Right lobe of liver (tissue), 6 donors: ENCODE measurements around the gene TMEM125. TPM values are rescaled to one million over a fixed set of nuclear protein-coding genes. Genes with fewer than 3 reads are reported as not detected.

ENCODE experiments used
- ATAC-seq, 4 donors: fragments of 200-7000 bp; cut with Tn5 transposase; one replicate each; pipeline ENCODE4 v1.9.1; 2020; ENCODE audit warnings: mild to moderate bottlenecking in 4 of 4, moderate library complexity in 4 of 4
- DNase-seq, 3 donors: peaks; one replicate each; pipeline ENCODE4 v3.0.0-alpha.2; 2020
- H3K27ac ChIP-seq, 3 donors: fragments of 200-600 bp; one replicate each; pipeline ENCODE4 v1.8.0; 2022
- H3K27me3 ChIP-seq, 2 donors: fragments of 200-600 bp; one replicate each; pipeline ENCODE4 v1.8.0; 2022
- H3K36me3 ChIP-seq, 4 donors: fragments of 200-600 bp; sonication (generic) in 1 of 4; one replicate each; pipeline versions ENCODE4 v1.5.1 to v1.8.0; 2017 to 2022; ENCODE audit warnings: control low read depth in 1 of 4
- H3K4me1 ChIP-seq, 4 donors: fragments of 200-600 bp; sonication (generic) in 1 of 4; one replicate each; pipeline versions ENCODE4 v1.5.1 to v1.8.0; 2017 to 2022; ENCODE audit warnings: control low read depth in 1 of 4
- H3K4me3 ChIP-seq, 3 donors: fragments of 200-600 bp; one replicate each; pipeline ENCODE4 v1.8.0; 2022
- H3K9me3 ChIP-seq, 4 donors: fragments of 200-600 bp; sonication (generic) in 1 of 4; one replicate each; pipeline versions ENCODE4 v1.5.1 to v1.8.0; 2017 to 2022; ENCODE audit warnings: control low read depth in 1 of 4
- CTCF ChIP-seq, 4 donors: fragments of 200-600 bp in 3 of 4; fragments of 450-650 bp in 1 of 4; IDR thresholded peaks; one replicate each; pipeline versions ENCODE4 v1.5.1 to v1.8.0; 2016 to 2022; ENCODE audit warnings: antibody characterized with exemption in 4 of 4, mild to moderate bottlenecking in 2 of 4
- POLR2A ChIP-seq: fragments of 450-650 bp; IDR thresholded peaks from one replicate; pipeline ENCODE4 v1.6.1; 2017; ENCODE audit warnings: antibody characterized with exemption, mild to moderate bottlenecking
- WGBS: methylation state at CpG from one replicate; pipeline ENCODE4 v1.1.6; 2018; ENCODE audit warnings: low coverage, low lambda C conversion rate; ENCODE audit not compliant: insufficient coverage; ENCODE audit errors: missing lambda C conversion rate; 5-methylcytosine and 5-hydroxymethylcytosine counted together
- intact Hi-C, 2 donors: fragments of 100-400 bp; cut with DNase I; formaldehyde crosslinking; loops; one replicate each; pipeline versions ENCODE4 v1.11.2 to v1.14.1; 2022
- total RNA-seq, 6 experiments: library from RNA; depleted of rRNA in 2 of 6; stranded (reverse); fragments of >200 nt in 2 of 6; fragmentation: NEBNext Ultra II Directional in 3 of 6; extraction: Animal tissue kit (Norgen Biotek cat#: 25700) in 3 of 6; gene quantifications; one replicate each; pipeline versions ENCODE4 v1.1.0 to v1.2.4, GENCODE V29; 2016 to 2023
- donor health status: DM: no; HTN: yes; CAD: no.
- donor health status: DM: no; HTN: no; CAD: no.
- donor health status: DM: no; HTN: no; CAD: no.
- donor health status: DM: no; HTN: yes; CAD: no.
- donor health status: DM: no; HTN: yes; CAD: no.

Gene TMEM125
- total RNA-seq, 6 experiments from 2014 or later, result 0.21 to 0.27 TPM; not detected in 4

- no peaks in the 10 kb centered on the region for H3K9me3 ChIP-seq
- ATAC-seq, result peak; percentile 74 to 87 (median 83)
Observed at GRCh38 chr1:43235451-43236121, 34.2 kb upstream of the TMEM125 start.

GRCh38 chr1:43237121-43237520, 32.7 kb upstream of the TMEM125 start:
- Histone ChIP-seq H3K36me3 (no peaks in the 10 kb centered on the region), H3K4me3 (no peak overlapping the region), H3K27me3 (no peaks in the 10 kb centered on the region), H3K4me1 (peaks cover 0 to 93% (median 35%) of the 10 kb centered on the region in 4 donors), H3K27ac (peak overlapping the region in 2 of 3 donors; percentile 14 to 74), H3K9me3 (no peaks in the 10 kb centered on the region)
- WGBS, result 31% methylated on average over 1 of the region's 1 CpG
- TF ChIP-seq CTCF (IDR thresholded peaks at IDR 0.05) (no peak), POLR2A (no peak)
- intact Hi-C loops, result loop anchor here (10.0 kb wide), 1 partner anchor 148 kb away; the partner anchor contains the start of genes MED8 (in 2 of the 2) and SZT2 (in 2 of the 2)
- ATAC-seq, result no peak
- no peak for DNase-seq

More at GRCh38 chr1:43235451-43236121, 34.2 kb upstream of the TMEM125 start:
- Histone ChIP-seq H3K27me3 (no peaks in the 10 kb centered on the region), H3K36me3 (no peaks in the 10 kb centered on the region), H3K4me1 (peaks cover 0 to 78% (median 27%) of the 10 kb centered on the region in 4 donors), H3K27ac (peak overlapping the region; percentile 70 to 74 (median 71)), H3K4me3 (peak overlapping the region in 1 of 3 donors; percentile 3)
- TF ChIP-seq POLR2A, result peak; percentile 31
- no peak for TF ChIP-seq CTCF (IDR thresholded peaks at IDR 0.05)
- 27% methylated on average over 4 of the region's 9 CpGs for WGBS
- intact Hi-C loops, result loop anchor here (10.0 kb wide), 1 partner anchor 149 kb away; the partner anchor contains the start of genes MED8 (in 2 of the 2) and SZT2 (in 2 of the 2)
- peak; percentile 77 to 88 (median 81) for DNase-seq

- peak overlapping the region in 1 of 3 donors; percentile 74 for H3K27ac ChIP-seq
- intact Hi-C loops, result loop anchor here (10.0 kb wide), 1 partner anchor 147 kb away; the partner anchor contains the start of genes MED8 (in 2 of the 2) and SZT2 (in 2 of the 2)
- no peaks in the 10 kb centered on the region for H3K36me3 ChIP-seq
Observed at GRCh38 chr1:43238085-43238484, 31.7 kb upstream of the TMEM125 start.

GRCh38 chr1:43238991-43239469, 30.8 kb upstream of the TMEM125 start:
- intact Hi-C loops, result loop anchor here (10.0 kb wide), 1 partner anchor 146 kb away; the partner anchor contains the start of genes MED8 (in 2 of the 2) and SZT2 (in 2 of the 2)
- H3K36me3 ChIP-seq, result no peaks in the 10 kb centered on the region
- ATAC-seq, result peak in 1 of 4 donors; percentile 31
- H3K4me3 ChIP-seq, result no peak overlapping the region
- 26% methylated on average over 3 of the region's 3 CpGs for WGBS
- H3K27me3 ChIP-seq, result no peaks in the 10 kb centered on the region
- H3K27ac ChIP-seq, result peak overlapping the region in 1 of 3 donors; percentile 41
- DNase-seq, result no peak
- no peak for TF ChIP-seq POLR2A
- no peak for TF ChIP-seq CTCF (IDR thresholded peaks at IDR 0.05)
- H3K9me3 ChIP-seq, result no peaks in the 10 kb centered on the region
- peaks cover 0 to 87% (median 34%) of the 10 kb centered on the region in 4 donors for H3K4me1 ChIP-seq

More at GRCh38 chr1:43238085-43238484, 31.7 kb upstream of the TMEM125 start:
- peak; percentile 76 to 90 (median 81) for ATAC-seq
- WGBS, result 2% methylated on average over 5 of the region's 5 CpGs
- no peak for TF ChIP-seq POLR2A
- TF ChIP-seq CTCF (IDR thresholded peaks at IDR 0.05), result peak; percentile 80 to 91 (median 83)
- Histone ChIP-seq H3K4me3 (no peak overlapping the region), H3K9me3 (no peaks in the 10 kb centered on the region), H3K27me3 (no peaks in the 10 kb centered on the region), H3K4me1 (peaks cover 0 to 87% (median 36%) of the 10 kb centered on the region in 4 donors)
- DNase-seq, result peak; percentile 67 to 90 (median 79)
